ENCODE measurements around the gene RNF25.
A peak's percentile ranks its signal among the peaks of the same experiment; 100 is the strongest.

Gene RNF25

GRCh38 chr2:218626369-218626768, 45.4 kb downstream of the RNF25 start:
- no peak overlapping the region for H3K27ac ChIP-seq
- TF ChIP-seq CTCF (conservative IDR thresholded peaks at IDR 0.05), result no peak

- no peak for TF ChIP-seq CTCF (conservative IDR thresholded peaks at IDR 0.05)
Observed at GRCh38 chr2:218623366-218623705, 48.5 kb downstream of the RNF25 start.

GRCh38 chr2:218622606-218623365, 49.0 kb downstream of the RNF25 start:
- no peak for TF ChIP-seq CTCF (conservative IDR thresholded peaks at IDR 0.05)
- no peak overlapping the region for H3K27ac ChIP-seq

More at GRCh38 chr2:218623366-218623705, 48.5 kb downstream of the RNF25 start:
- no peak overlapping the region for H3K27ac ChIP-seq

GRCh38 chr2:218621007-218621406, 50.8 kb downstream of the RNF25 start:
- no peak for TF ChIP-seq CTCF (conservative IDR thresholded peaks at IDR 0.05)
- H3K27ac ChIP-seq, result no peak overlapping the region

GRCh38 chr2:218618102-218618860, 53.5 kb downstream of the RNF25 start:
- peak; percentile 17 for TF ChIP-seq CTCF (conservative IDR thresholded peaks at IDR 0.05)
- no peak overlapping the region for H3K27ac ChIP-seq

- TF ChIP-seq CTCF (conservative IDR thresholded peaks at IDR 0.05), result no peak
- H3K27ac ChIP-seq, result no peak overlapping the region
Observed at GRCh38 chr2:218615868-218616315, 55.9 kb downstream of the RNF25 start.

All from VCaP (cell line).